Hematopoietic multipotent progenitor cell treated with erythropoietin and hydrocortisone succinate and interleukin-3 and kit ligand, for 6 days (in vitro differentiated cells): ENCODE measurements around the gene VPS33B.

ENCODE experiments used
- DNase-seq: peaks from one replicate; pipeline ENCODE4 v3.0.0-alpha.2; 2015

VPS33B gene

DNA sequence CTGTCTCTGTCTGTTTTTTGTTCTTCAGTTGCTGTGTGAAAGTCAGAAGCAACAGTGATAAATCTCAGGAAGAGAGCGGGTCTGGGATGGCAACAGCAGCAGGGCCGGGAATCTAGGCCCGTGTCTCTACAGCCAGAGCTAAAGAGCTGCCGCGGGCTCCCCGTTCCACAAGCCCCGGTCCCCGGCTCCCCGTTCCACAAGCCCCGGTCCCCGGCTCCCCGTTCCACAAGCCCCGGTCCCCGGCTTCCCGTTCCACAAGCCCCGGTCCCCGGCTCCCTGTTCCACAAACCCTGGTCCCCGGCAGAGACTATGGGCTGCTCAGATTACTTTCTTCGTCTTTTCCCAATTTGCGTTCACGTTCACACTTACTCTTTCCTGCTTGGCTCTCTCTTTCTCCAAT, 48.2 kb downstream of the VPS33B start:
- DNase-seq = no peak

DNA sequence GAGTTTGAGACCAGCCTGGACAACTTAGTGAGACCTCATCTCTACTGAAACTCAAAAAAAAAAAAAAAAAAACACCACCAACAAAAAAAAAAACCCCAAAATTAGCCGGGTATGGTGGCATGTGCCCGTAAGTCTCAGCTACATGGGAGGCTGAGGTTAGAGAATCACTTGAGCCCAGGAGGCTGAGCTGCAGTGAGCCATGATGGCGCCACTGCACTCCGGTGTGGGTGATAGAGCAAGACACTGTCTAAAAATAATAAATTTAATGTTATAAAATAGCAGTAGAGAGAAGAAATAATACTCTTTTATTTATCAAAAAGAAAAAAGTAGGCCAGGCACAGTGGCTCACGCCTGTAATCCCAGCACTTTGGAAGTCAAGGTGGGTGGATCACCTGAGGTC, 50.3 kb downstream of the VPS33B start:
- DNase-seq = no peak

DNA sequence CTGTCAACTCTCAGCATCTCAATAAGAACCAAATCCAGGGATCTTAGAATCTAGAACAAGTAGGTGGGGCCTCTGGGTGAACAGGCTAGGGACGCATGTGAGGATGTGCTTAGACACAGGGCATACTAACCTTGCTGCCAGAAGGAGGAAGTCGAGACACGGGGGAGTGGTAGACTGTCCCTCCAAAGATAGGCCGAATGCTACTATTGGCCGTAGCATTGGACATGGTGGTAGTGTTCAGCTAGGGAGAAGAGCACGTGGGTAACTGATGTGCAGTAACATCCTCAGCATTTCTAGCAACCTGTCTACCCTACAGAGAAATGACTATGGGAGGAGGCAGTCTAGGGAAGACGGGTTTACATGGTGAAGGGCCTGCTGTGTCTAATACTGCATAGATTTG, 52.1 kb downstream of the VPS33B start:
- no peak for DNase-seq

DNA sequence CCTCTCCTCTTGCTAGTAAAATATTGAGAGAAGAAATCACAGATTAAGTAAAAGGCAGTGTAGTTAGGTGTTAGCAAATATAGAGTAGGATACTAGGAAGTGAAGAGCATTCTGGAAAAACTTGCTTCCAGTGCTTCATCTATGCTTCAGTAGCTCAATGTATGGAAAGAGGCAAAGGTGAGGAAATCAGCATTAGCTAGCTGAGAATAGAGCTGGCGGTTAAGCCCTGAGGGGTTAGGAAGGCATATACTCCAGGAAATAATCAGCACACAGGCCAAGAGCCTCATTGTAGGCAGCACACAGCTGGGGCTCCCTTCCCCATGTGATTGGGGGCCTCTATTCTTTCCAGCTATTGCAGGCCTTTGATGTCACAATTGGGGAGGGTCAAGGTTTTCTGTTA, 54.0 kb downstream of the VPS33B start:
- DNase-seq = no peak

DNA sequence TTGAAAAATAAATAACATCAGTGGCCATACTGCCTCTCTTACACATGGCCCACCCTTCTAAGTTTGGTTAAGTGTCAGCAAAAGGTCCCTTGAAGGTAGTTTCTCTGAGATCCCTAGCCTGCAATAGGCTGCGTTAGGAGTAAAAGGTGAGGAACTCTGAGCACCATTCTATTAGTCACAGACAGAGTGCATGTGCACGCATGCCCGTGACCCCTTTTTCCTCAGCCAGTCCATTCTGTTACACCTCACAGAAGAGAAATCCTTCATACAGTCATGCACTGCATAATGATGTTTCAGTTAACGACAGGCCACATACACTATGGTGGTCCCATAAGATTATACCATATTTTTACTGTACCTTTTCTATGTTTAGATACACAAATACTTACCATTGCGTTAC, 55.2 kb downstream of the VPS33B start:
- no peak for DNase-seq

DNA sequence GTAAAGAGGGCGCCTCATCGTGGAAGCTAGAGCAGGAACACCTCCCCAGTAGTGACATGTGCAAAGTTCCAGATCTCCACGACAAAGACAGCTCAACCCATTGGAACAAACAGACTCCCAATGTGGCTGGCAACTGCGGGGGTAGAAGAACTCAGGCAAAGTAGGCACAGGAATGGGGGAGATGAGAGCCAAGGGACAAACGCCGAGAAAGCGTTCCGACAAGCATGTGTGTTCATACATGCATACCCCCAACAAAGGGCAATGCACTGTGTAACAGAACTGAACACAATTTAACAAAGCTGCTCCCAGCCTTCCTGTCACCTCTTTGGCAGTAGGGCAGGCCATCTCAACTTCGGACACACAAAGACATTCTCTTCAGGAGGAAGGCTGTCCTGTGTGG, 56.1 kb downstream of the VPS33B start:
- DNase-seq = no peak

DNA sequence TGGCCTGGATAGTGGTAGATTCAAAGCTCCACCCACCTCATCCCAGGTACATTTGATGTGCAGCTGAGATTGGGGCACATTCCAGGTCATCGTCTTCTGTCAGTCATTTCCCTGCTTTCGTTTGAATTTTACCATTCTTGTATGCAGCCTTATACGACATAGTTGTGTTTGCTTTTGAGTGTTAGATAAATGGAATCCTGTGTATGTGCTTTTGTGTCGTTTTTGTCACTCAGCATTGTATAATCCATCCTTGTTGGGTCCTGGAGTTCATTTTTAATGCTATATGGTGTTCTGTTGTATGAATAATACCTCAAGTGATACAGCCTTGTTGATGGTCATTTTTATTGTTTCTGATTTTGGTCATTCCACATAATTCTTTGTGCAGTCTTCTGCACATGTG, 60.4 kb downstream of the VPS33B start:
- DNase-seq = no peak

DNA sequence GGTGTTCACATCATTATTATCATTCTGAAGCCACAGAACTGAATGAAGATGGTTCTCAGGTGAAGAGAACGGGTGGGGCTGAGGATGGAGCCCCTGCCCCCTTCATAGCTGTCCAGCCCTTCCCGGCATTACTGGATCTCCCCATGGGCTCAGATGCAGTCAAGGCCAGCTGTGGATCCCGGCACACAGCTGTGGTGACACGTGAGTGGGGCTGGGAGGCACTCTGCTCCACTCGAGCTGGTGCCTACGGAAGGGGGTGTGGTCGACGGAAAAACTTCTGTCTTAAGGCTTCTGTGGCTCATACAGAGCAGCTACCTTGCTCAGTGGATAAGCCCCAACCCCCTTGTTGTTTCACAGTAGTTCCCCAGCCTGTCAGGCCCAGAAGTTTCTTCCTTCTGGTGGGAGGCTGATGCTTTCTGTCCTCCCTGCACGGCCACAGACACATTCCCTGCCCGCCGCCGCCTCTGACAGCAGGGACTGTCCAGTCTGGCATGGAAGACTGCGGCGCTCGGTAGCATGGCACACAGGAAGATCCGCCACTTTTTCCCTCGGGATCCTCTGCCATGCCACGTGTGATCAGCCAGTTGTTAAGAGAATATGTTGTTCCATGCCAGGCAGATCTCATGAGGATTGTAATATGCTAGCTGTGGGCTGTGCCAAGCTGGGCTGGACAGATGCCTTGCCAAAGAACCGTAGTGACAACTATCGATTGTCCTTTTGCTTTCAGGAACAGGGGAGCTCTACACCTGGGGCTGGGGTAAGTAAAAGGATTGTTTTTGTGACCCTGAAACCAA, 61.9 kb downstream of the VPS33B start:
- no peak for DNase-seq

DNA sequence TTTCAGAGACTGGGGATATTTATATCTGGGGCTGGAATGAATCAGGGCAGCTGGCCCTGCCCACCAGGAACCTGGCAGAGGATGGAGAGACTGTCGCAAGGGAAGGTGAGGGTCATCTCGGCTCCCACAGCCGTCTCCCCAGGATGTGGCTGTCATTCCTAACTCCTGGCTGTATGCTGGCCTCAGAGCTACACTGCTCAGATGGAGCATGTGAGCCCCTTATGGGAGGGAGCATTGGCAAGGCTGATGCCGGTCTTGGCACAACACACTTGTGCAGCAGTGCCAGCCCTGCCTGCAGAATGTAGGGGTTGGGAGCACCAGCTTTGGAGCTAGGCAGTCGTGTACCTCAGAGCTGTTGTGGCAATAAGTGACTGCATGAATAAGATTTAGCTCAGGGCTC, 62.5 kb downstream of the VPS33B start:
- no peak for DNase-seq

DNA sequence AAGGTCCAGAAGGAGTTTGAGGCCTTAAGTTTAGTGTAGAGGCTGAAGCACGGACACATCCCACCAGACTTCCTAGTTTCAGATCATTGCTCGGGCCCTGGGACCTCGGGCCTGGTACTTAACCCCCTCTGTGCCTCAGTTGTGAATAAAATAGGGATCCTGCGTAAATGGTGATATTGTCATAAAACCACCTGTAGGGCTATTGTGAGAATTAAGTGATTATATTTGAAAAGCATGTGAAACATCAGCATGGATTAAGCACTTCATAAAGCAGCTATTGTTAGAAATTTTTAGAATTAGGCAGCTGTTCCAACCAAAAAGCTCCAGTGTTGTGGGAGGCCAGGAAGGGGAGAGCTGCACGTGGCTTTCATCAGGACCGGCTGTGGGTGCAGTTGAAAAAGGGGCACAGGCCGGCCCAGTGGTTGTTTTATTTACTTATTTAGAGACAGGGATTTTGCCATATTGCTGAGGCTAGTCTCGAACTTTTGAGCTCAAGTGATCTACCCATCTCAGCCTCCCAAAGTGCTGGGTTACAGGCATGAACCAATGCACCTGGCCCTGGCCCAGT, 63.3 kb downstream of the VPS33B start:
- DNase-seq = no peak

DNA sequence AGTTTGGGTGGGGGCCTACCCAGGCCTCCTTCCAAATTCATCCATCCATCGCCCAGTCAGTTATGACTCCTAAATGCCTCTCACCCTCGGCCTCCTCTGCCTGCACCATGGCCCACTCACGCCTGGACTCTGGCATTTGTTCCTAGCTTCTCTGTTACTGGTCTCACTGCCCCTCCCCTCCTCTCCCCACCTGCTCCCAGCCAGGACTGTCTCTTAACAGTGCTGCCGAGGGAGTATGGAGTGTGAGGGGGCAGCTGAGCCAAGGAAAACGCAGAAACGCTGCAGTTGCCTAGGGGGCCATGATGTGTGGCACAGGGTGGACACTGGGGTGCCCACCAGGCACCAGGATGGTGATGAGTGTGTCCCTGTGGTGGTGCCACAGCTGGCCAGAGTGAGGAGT, 64.6 kb downstream of the VPS33B start:
- DNase-seq = no peak

DNA sequence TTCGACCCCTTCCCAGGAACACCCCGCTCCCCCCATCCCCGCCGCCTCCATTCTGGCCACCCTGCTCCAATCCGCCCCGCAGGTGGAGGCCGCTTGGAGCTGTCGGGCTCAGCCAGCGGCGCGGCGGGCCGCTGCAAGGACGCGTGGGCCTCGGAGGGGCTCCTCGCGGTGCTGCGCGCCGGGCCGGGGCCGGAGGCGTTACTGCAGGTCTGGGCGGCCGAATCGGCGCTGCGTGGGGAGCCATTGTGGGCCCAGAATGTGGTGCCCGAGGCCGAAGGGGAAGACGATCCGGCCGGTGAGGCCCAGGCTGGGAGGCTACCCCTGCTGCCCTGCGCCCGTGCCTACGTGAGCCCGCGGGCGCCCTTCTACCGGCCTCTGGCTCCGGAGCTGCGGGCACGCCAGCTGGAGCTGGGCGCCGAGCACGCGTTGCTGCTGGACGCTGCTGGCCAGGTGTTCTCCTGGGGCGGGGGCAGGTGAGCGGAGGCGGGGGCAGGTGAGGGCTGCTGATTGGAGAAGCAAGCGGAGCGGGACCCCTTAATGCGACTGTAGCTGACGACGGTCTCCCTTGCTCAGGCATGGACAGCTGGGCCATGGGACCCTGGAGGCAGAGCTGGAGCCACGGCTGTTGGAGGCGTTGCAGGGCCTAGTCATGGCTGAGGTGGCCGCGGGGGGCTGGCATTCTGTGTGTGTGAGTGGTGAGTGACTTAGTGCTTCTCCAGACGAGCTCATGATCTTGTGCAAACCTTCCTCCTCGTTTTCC, 65.2 kb downstream of the VPS33B start:
- no peak for DNase-seq

DNA sequence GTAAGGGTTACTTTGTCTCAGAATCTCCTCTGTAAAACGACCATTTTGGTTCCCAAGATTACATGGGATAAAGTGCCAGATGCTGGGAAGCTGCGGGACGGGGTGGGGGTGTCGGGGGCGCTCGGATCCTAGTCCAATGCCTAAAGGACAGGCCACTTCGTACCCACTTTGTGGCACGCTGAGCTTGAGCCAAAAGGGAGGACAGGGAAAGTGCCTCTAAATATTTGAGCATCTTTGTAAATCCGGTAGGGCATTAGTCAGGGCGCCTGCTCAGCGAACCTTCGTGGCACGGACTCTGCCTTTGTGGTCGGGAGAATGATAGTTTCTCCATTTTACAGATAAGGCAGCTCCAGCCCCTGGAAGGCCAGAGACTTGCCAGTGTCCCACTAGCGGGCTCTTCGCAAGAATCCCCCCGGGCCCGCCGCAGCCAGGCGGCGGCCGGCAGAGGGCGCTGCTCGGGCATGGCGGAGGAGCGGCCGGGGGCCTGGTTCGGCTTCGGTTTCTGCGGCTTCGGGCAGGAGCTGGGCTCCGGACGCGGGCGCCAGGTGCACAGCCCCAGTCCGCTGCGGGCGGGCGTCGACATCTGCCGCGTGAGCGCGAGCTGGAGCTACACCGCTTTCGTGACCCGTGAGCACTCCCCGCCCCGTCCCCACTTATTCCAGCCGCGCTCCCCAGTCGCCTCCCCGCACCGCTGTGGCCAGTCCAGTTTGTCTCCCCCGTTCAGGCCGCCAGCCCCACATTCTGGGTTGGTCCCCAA, 65.9 kb downstream of the VPS33B start:
- DNase-seq = peak; percentile 83

DNA sequence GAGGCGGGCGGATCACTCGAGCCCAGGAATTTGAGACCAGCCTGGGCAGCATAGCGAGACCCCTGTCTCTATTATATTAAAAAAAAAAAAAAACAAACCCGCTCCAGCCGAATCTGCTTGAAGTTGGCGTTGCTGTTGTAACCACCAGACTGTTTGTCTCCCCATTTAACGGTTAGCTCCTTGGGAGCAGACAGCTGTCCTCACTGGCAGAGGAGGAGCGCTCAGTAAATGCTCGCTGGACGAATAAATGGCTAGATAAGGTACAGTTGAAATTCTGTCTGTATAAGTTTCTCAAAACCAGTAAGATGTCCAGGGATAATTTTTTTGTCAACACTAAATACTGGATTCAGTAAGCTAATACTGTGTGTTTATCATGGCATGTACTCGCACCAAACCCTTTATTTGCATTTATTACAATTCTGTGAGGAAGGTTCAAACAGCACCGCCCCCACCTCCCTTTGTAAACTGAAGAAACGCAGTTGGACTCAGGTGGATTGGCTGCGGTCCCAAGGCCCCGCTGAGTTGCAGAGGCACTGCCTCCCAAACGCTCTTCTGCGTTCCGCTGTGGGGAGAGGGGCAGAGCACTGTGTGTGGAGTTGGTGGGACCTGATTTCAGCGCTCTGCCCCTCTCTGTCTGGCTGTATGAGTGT, 66.6 kb downstream of the VPS33B start:
- DNase-seq = peak; percentile 57

DNA sequence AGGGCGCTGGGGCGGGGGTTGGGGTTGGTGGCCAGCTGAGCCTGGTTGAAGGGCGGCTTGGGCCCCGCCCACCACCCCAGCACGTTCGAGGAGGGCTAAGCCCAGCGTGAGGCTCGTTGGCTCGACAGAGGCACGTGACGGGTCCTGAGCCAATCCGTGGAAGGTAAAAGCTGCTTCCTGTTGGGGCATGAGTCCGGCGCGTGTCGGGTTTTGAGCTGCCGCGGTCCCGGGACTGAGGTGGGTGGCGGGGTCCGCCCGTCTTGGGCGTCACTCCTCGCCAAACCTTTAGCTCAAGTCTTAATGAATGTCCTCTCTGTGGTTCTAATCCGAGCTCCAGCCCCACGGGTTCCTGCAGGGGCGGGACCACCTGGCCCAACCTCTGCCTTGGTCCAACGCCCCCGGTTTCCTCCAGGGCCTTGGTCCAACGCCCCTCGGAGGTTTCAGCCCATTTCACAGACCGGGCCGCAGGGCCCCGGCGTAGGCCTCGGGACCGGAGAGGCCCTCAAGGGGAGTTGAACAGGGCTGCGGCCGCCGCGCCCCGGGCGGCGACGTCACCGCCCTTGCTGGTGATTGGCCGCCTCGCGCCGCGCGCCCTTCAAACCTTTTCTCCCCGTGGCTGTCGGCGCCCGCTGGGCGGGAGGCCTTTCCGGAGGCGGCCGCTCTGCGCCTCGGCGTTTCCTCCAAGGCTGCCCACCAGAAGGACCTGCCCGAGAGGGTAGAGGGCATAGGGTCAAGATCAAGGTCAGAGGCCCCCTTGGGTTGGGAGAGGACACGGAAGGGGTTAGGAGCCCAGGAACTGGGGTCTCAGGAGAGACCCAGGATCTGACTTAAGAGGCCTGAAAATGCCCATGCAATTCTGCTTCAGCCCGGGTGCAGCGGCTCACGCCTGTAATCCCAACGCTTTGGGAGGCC, 67.4 kb downstream of the VPS33B start, which contains the start of gene RCCD1:
Gene RCCD1, plus strand, starts transcription at position 173 of the 912 bp plus-strand sequence. CDS start 1,851 bp downstream, outside the sequence.
- DNase-seq = peak; percentile 99

DNA sequence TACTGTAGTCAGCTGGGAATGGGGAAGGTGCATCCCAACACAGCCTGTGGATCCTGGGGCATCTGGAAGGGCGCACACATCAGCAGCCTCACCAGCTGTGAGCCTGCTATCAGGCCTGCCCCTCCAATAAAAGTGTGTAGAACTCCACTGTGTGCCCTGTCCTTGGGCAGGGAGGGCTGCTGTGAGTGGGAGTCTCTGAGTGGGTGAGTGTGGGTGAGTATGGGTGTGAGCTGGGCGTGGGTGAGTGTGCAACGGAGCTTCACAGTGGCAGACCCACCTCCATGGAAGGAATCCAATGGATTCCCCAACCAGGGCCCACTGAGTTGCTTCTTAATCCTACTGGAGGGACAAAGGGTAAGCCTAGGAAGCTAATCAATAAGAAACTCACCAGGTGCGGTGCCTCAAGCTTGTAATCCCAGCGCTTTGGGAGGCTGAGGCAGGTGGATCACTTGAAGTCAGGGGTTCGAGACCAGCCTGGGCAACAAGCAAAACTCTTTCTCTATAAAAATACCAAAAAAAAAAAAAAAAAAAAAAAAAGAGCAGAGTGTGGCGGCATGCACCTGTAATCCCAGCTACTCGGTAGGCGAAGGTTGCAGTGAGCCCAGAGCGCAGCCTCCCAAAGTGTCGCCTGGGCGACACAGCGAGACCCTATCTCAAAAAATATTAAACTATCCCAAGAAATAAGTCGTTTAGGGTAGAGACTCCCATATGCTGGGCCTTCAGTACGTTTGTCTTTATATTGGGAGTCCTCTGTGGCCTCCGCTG, 68.3 kb downstream of the VPS33B start:
- DNase-seq = no peak

DNA sequence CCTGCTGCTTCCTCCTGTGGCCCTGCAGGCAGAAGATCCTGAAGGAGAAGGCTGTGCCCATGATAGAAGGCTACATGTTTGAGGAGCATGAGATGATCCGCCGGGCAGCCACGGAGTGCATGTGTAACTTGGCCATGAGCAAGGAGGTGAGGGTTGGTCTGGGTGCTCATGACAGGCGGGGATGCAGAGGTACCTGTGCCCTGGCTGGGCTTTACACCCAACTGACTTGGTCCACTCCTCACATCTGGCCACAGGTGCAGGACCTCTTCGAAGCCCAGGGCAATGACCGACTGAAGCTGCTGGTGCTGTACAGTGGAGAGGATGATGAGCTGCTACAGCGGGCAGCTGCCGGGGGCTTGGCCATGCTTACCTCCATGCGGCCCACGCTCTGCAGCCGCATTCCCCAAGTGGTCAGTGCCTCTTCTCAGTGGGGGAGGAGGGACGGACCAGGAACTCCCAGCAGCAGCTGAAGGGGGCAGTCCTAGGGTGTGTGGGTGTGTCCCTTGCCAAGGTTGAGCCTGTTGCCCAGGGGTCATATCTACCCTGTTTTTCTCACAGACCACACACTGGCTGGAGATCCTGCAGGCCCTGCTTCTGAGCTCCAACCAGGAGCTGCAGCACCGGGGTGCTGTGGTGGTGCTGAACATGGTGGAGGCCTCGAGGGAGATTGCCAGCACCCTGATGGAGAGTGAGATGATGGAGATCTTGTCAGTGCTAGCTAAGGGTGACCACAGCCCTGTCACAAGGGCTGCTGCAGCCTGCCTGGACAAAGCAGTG, 69.3 kb downstream of the VPS33B start:
- DNase-seq = no peak

DNA sequence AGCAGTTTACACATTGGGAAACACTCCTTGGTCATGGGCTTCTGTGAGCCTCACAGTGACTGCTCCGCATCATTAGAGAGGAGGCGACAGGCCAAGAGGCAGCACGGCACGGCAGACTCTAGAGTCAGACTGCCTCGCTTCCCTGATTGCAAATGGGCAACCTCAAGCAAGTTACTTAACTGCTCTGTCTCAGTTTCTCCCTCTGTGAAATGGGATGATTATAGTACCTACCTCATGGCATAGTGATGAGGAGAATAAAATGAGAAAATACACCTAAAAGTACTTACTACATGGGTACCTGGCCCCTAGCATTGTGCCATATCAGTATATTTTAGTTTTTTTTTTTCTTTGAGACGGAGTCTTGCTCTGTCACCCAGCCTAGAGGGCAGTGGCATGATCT, 71.7 kb downstream of the VPS33B start:
- DNase-seq = no peak

DNA sequence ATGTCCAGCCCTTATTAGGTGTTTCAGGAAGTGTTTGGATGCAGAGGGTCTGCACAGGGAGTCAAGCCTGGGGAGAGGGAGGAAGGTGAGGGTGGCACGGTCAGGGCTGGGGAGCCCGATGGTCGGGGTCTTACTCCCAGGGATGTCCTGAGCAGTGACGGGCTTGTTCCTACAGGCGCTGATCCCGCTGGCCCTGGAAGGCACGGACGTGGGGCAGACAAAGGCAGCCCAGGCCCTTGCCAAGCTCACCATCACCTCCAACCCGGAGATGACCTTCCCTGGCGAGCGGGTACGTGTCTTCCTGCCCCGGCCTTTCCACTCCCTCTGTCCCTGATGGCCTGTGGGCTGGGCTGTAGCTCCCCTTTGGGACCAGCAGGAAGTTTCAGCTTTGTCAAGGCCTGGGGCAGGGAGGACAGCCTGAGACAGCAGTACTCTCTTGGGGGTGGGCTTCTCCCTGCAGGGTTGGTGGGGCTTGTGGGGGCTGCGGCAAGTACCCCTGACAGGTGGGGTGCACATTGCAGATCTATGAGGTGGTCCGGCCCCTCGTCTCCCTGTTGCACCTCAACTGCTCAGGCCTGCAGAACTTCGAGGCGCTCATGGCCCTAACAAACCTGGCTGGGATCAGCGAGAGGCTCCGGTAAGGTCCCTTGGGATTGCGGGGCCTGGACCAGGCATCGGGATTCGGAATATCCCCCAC, 72.3 kb downstream of the VPS33B start:
- no peak for DNase-seq
